CD4-positive, CD25-positive, alpha-beta regulatory T cell (primary cell): Measurements from ENCODE around the gene CXorf49. TPM values are rescaled to one million over a fixed set of nuclear protein-coding genes. Genes with fewer than 3 reads are reported as not detected.
"Not testable (repeated sequence)": the region's sequence is repeated elsewhere in the genome, so short reads cannot be mapped to it uniquely, and the experiment has no call there.

ENCODE experiments used
- ATAC-seq, 2 donors: fragments of 150-1000 bp; cut with Tn5 transposase; one replicate each; pipeline ENCODE4 v1.10.0; 2021; ENCODE audit warnings: low read depth in 2 of 2, moderate number of reproducible peaks in 2 of 2, moderate library complexity in 1 of 2
- DNase-seq, 3 donors: peaks; one replicate each; pipeline versions ENCODE4 v3.0.0 to v3.0.0-alpha.2; 2012 to 2022; ENCODE audit warnings: mixed read lengths in 1 of 3
- H3K27ac ChIP-seq: one replicate; pipeline ENCODE4 v1.7.0; 2013; ENCODE audit warnings: mild to moderate bottlenecking, low read length; ENCODE audit not compliant: insufficient read depth, poor library complexity, severe bottlenecking
- H3K27me3 ChIP-seq: one replicate; pipeline ENCODE4 v1.7.0; 2013; ENCODE audit warnings: low read length; ENCODE audit not compliant: control insufficient read depth, insufficient read depth
- H3K36me3 ChIP-seq: one replicate; pipeline ENCODE4 v1.7.0; 2013; ENCODE audit warnings: mild to moderate bottlenecking, low read length, moderate library complexity; ENCODE audit not compliant: control insufficient read depth, insufficient read depth
- H3K4me1 ChIP-seq: 2 replicates; pipeline ENCODE4 v1.7.0; 2013; ENCODE audit warnings: mild to moderate bottlenecking, low read length; ENCODE audit not compliant: insufficient read depth, control insufficient read depth, poor library complexity, severe bottlenecking
- H3K4me3 ChIP-seq: one replicate; pipeline ENCODE4 v1.7.0; 2013; ENCODE audit warnings: low read depth, mild to moderate bottlenecking, low read length, moderate library complexity
- H3K9me3 ChIP-seq, 2 experiments: 1 replicate in 1 of 2; 2 replicates in 1 of 2; pipeline ENCODE4 v1.7.0; 2013; ENCODE audit warnings: low read length in 2 of 2, mild to moderate bottlenecking in 1 of 2, moderate library complexity in 1 of 2; ENCODE audit not compliant: control insufficient read depth in 2 of 2
- H3K27ac Mint-ChIP-seq, 3 donors: one replicate each; pipeline ENCODE4 v1.8.0; 2020 to 2022; ENCODE audit warnings: mild to moderate bottlenecking in 3 of 3, mixed read lengths in 3 of 3, moderate library complexity in 2 of 3
- H3K27me3 Mint-ChIP-seq: one replicate; pipeline ENCODE4 v1.8.0; 2022; ENCODE audit warnings: mild to moderate bottlenecking, mixed read lengths
- H3K36me3 Mint-ChIP-seq: one replicate; pipeline ENCODE4 v1.8.0; 2020; ENCODE audit warnings: mixed read lengths
- H3K4me1 Mint-ChIP-seq, 4 donors: one replicate each; pipeline ENCODE4 v1.8.0; 2020 to 2022; ENCODE audit warnings: mixed read lengths in 4 of 4, mild to moderate bottlenecking in 1 of 4
- H3K4me3 Mint-ChIP-seq, 4 donors: one replicate each; pipeline ENCODE4 v1.8.0; 2020 to 2022; ENCODE audit warnings: mild to moderate bottlenecking in 4 of 4, mixed read lengths in 4 of 4, moderate library complexity in 3 of 4
- H3K9me3 Mint-ChIP-seq, 7 donors: one replicate each; pipeline ENCODE4 v1.8.0; 2020 to 2022; ENCODE audit warnings: mixed read lengths in 7 of 7, mild to moderate bottlenecking in 3 of 7, moderate library complexity in 2 of 7
- polyA plus RNA-seq, 4 donors: library from polyadenylated mRNA; unstranded; fragments of 300-500 nt; fragmentation: Illumina TruSeq; gene quantifications; one replicate each; pipeline ENCODE4 v1.2.3, GENCODE V29; 2021
- total RNA-seq: library from RNA; stranded (reverse); gene quantifications from one replicate; pipeline ENCODE4 v1.2.3, GENCODE V29; 2022

The CXorf49 gene
- total and polyA plus RNA-seq, 5 donors from 2014 or later = not detected

DNA sequence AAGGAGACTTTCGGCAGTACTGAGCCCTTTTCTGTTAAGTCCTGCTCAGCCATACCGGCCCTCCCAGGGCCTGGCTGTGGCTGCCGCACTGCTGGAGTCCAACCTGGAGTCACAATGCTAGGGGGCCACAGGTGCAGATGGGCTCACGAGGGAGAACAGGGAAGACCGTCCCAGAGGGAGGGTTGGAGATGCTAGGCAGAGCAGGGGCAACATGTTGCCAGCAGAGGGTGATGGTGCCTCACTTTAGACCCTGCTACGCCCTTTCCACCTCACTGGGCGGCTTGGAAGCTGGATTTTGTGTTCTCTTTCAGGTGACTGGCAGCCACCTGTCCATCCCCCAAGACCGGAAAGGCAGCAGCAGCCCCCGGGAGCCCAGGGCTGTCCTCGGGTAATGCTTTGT lies 48.1 kb downstream of the CXorf49 start:
- H3K4me3 ChIP-seq, H3K27ac Mint-ChIP-seq, H3K4me1 ChIP-seq, H3K27me3 Mint-ChIP-seq, H3K27me3 ChIP-seq, H3K36me3 Mint-ChIP-seq, ATAC-seq, H3K9me3 ChIP-seq, H3K4me3 Mint-ChIP-seq, H3K9me3 Mint-ChIP-seq, H3K36me3 ChIP-seq, H3K27ac ChIP-seq: not testable (repeated sequence)
- peaks cover 0 to 13% (median 6%) of the 10 kb centered on the region in 4 donors for H3K4me1 Mint-ChIP-seq
- peak; percentile 12 to 42 (median 27) for DNase-seq

DNA sequence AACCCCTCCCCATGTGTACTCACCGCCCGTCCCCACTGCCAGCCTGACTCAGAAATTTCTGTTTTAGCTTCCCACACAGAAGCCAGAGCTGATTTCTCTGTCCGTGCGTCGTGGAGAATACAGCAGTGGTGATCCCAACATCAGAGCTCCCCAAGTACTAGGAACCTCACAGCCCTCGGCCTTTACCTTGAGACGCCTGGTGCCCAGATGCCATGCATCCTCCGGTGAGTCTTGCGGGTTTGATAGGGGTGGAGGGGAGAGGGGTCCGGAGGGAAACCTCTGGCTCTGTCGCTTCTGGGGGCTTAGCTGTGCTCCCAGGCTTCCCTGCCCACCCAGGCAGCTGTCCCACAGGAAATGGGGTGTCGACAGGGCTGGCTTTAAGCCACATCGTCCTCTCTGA lies 48.6 kb downstream of the CXorf49 start:
- Histone ChIP-seq H3K4me3 (no peak overlapping the region), H3K27me3 (no peaks in the 10 kb centered on the region), H3K36me3 (no peaks in the 10 kb centered on the region), H3K9me3 (no peaks in the 10 kb centered on the region), H3K27ac (no peak overlapping the region), H3K4me1 (no peaks in the 10 kb centered on the region)
- no peaks in the 10 kb centered on the region for H3K36me3 Mint-ChIP-seq
- H3K27ac Mint-ChIP-seq = no peak overlapping the region
- H3K9me3 Mint-ChIP-seq = peaks cover 0 to 1% (median 0%) of the 10 kb centered on the region in 7 donors
- H3K4me1 Mint-ChIP-seq = peaks cover 0 to 13% (median 6%) of the 10 kb centered on the region in 4 donors
- ATAC-seq (no peak), DNase-seq (no peak)
- no peaks in the 10 kb centered on the region for H3K27me3 Mint-ChIP-seq
- H3K4me3 Mint-ChIP-seq = no peak overlapping the region

DNA sequence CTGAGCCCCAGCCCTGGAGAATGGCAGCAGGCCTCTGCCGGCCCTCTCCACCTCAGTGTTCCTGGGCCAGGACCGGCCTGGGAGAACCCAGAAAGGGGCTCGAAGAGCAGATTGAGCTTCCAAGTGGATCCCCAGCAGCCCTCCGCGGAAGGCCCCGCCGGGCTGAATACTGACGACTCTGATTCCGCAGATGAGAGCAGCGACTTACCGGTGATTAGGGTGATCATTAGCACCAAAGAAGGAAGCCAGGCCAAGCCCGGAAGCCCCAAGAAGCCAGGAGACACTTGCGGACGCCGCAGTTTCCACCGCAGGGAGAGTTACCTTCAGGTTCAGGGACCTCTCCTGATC lies 49.9 kb downstream of the CXorf49 start:
- Mint-ChIP-seq H3K4me3 (no peak overlapping the region), H3K27me3 (no peaks in the 10 kb centered on the region), H3K4me1 (peaks cover 0 to 18% (median 7%) of the 10 kb centered on the region in 4 donors), H3K9me3 (peaks cover 0 to 1% (median 0%) of the 10 kb centered on the region in 7 donors), H3K36me3 (no peaks in the 10 kb centered on the region), H3K27ac (no peak overlapping the region)
- Histone ChIP-seq H3K36me3 (no peaks in the 10 kb centered on the region), H3K27me3 (no peaks in the 10 kb centered on the region), H3K9me3 (no peaks in the 10 kb centered on the region), H3K4me1 (no peaks in the 10 kb centered on the region), H3K27ac (no peak overlapping the region), H3K4me3 (no peak overlapping the region)
- DNase-seq (no peak), ATAC-seq (no peak)

GRCh38 chrX:71667328-71668247 lies 50.5 kb downstream of the CXorf49 start, which contains the start of gene LOC101059915:
Gene LOC101059915 (plus strand): TSS chrX:71667546.
- H3K9me3 Mint-ChIP-seq = peaks cover 0 to 1% (median 0%) of the 10 kb centered on the region in 7 donors
- no peak for ATAC-seq
- H3K4me1 Mint-ChIP-seq = peaks cover 0 to 24% (median 9%) of the 10 kb centered on the region in 4 donors
- no peaks in the 10 kb centered on the region for H3K36me3 Mint-ChIP-seq
- no peak within 1 kb of the TSS for H3K27ac Mint-ChIP-seq
- Histone ChIP-seq H3K9me3 (no peaks in the 10 kb centered on the region), H3K27ac (no peak within 1 kb of the TSS), H3K4me3 (no peak within 1 kb of the TSS), H3K36me3 (no peaks in the 10 kb centered on the region), H3K27me3 (no peaks in the 10 kb centered on the region), H3K4me1 (peaks cover under 1% of the 10 kb centered on the region)
- no peak for DNase-seq
- no peaks in the 10 kb centered on the region for H3K27me3 Mint-ChIP-seq
- H3K4me3 Mint-ChIP-seq = no peak within 1 kb of the TSS

DNA sequence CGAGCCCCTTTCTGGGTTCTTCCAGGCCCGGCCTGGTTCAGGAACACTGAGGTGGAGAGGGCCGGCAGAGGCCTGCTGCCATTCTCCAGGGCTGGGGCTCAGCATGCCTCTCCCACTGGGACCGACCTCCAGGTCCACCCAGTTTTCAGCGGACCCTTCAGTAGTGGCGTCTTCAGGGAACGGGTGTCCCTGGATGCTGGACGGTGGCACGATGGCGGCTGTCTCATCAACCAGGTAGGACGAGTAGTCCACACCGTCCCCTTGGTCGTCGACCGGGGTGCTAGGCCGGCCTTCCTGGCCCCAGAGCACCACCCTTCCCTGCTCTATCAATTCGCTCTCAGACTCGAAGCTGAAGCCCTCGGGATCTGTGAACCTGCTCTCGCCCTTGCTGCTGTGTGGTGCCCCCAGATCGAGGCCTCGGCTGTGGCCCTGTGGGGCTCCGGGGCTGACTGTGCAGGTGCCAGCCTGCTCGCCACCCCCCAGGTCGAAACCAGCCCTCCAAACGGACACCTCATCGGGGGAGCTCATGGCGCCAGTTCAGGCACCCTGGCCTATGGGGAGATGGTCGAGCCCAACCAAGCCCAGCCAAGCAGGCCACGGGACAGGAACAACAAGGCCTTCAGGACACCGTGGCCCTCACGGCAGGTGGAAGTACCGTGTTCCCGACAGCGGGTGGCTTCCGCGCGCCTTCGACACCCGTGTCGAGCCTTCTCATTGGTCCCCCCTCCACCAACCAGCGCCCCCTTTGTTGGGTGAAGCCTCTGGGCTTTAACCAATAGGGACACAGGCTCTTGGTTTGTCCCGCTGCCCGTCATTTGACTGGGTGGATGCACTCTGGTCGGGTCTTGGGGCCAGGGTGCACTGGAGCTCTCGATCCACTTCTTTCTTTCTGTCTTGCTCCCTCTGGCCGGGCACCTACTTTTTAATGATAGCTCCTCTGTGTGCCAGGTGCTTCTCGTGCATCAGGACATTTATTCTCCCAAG lies 51.6 kb downstream of the CXorf49 start:
- DNase-seq (no peak), ATAC-seq (no peak)
- Histone ChIP-seq H3K36me3 (no peaks in the 10 kb centered on the region), H3K9me3 (no peaks in the 10 kb centered on the region), H3K4me1 (peaks cover 3% of the 10 kb centered on the region), H3K4me3 (no peak overlapping the region), H3K27me3 (no peaks in the 10 kb centered on the region), H3K27ac (no peak overlapping the region)
- Mint-ChIP-seq H3K4me3 (no peak overlapping the region), H3K4me1 (peaks cover 0 to 26% (median 11%) of the 10 kb centered on the region in 4 donors), H3K9me3 (peaks cover 0 to 1% (median 0%) of the 10 kb centered on the region in 7 donors), H3K27me3 (no peaks in the 10 kb centered on the region), H3K27ac (no peak overlapping the region), H3K36me3 (no peaks in the 10 kb centered on the region)

DNA sequence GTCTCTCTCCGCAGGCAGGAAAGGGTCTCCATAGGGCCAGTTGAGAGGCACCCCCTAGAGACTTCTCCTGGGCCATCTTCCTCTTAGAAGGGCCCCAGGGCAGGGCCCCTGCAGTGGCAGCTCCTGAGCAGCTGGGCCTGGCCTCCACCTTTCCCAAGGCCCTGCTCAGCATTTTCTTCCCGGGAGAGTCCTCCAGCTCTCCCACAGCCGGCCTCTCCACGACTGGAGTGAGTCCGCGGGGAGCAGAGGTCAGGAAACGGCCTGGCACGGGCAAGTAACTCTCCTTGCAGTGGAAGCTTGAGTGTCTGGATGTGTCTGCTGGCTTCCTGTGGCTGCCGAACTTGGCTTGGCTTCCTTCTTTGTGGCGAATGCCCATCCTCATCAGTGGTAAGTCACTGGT lies 52.3 kb downstream of the CXorf49 start:
- Histone ChIP-seq H3K4me3 (no peak overlapping the region), H3K27me3 (no peaks in the 10 kb centered on the region), H3K36me3 (no peaks in the 10 kb centered on the region), H3K9me3 (no peaks in the 10 kb centered on the region), H3K4me1 (peaks cover 3% of the 10 kb centered on the region), H3K27ac (no peak overlapping the region)
- DNase-seq (no peak), ATAC-seq (no peak)
- no peak overlapping the region for H3K4me3 Mint-ChIP-seq
- peaks cover 0 to 1% (median 0%) of the 10 kb centered on the region in 7 donors for H3K9me3 Mint-ChIP-seq
- no peaks in the 10 kb centered on the region for H3K36me3 Mint-ChIP-seq
- no peak overlapping the region for H3K27ac Mint-ChIP-seq
- peaks cover 0 to 21% (median 11%) of the 10 kb centered on the region in 4 donors for H3K4me1 Mint-ChIP-seq
- no peaks in the 10 kb centered on the region for H3K27me3 Mint-ChIP-seq

DNA sequence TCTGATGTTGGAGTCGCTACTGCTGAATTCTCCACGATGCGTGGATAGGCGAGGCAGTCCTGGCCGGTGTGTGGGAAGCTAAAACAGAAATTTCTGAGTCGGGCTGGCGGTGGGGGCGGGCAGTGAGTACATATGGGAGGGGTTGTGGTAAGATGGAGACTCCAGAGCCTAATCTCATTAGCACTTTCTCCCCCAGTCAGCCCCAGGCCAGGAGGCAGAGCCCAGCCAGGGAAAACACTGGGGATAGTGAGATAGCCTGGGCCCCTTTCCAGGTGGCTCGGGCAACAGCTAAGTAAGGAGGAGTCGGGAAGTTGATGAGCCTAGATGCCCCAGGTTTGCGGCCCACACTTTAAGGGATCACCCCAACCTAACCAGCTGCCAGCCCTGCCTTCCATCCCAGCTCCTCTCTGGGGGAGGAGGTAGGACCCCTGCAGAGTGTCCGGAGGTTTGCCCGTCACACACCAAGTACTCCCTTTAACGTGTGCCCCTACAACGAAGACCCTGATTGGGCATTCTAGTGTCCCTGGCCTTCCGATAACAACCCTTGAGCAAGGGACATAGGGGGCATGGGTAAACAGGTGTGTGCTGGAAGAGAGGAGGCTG lies 53.1 kb downstream of the CXorf49 start:
- no peaks in the 10 kb centered on the region for H3K36me3 ChIP-seq
- no peak overlapping the region for H3K27ac Mint-ChIP-seq
- H3K9me3 ChIP-seq = no peaks in the 10 kb centered on the region
- no peak overlapping the region for H3K4me3 Mint-ChIP-seq
- H3K4me1 ChIP-seq = peaks cover 3% of the 10 kb centered on the region
- H3K36me3 Mint-ChIP-seq = no peaks in the 10 kb centered on the region
- no peak overlapping the region for H3K27ac ChIP-seq
- peaks cover 0 to 1% (median 0%) of the 10 kb centered on the region in 7 donors for H3K9me3 Mint-ChIP-seq
- no peak overlapping the region for H3K4me3 ChIP-seq
- H3K27me3 Mint-ChIP-seq = no peaks in the 10 kb centered on the region
- H3K4me1 Mint-ChIP-seq = peaks cover 0 to 17% (median 8%) of the 10 kb centered on the region in 4 donors
- no peaks in the 10 kb centered on the region for H3K27me3 ChIP-seq
- ATAC-seq (no peak), DNase-seq (no peak)
